AG04450 (cell line): ENCODE measurements around the gene TTC23L. TPM values are rescaled to one million over a fixed set of nuclear protein-coding genes. Genes with fewer than 3 reads are reported as not detected.
"Not testable (repeated sequence)": the region's sequence is repeated elsewhere in the genome, so short reads cannot be mapped to it uniquely, and the experiment has no call there.

Experiments used
- CTCF ChIA-PET: fragments of 300-600, 350-600 bp; formaldehyde crosslinking; extraction: SDS; loops from one replicate; lab custom pipeline; 2022; ENCODE audit warnings: antibody characterized with exemption, inconsistent platforms; lab: Charles Lee
- POLR2A ChIA-PET: fragments of 350-600 bp; formaldehyde crosslinking; extraction: SDS; loops from one replicate; lab custom pipeline; 2021; ENCODE audit warnings: antibody characterized with exemption, inconsistent platforms; lab: Yijun Ruan, JAX
- DNase-seq: peaks from one replicate; pipeline ENCODE4 v3.0.0-alpha.2; 2011; ENCODE audit warnings: low read depth, low spot score
- H3K27ac ChIP-seq: one replicate; pipeline ENCODE4 v1.5.1; 2012; ENCODE audit warnings: low read depth, low read length, control low read depth
- H3K27me3 ChIP-seq: one replicate; pipeline ENCODE4 v1.6.0; 2012; ENCODE audit warnings: low read length; ENCODE audit not compliant: control insufficient read depth, insufficient read depth
- H3K4me3 ChIP-seq: 2 replicates; pipeline ENCODE4 v1.5.1; 2011; ENCODE audit warnings: mild to moderate bottlenecking, low read depth, low read length, control low read depth
- H3K9me3 ChIP-seq: 2 replicates; pipeline ENCODE4 v1.5.1; 2012; ENCODE audit warnings: low read length; ENCODE audit not compliant: control insufficient read depth, insufficient read depth
- CTCF ChIP-seq: IDR thresholded peaks from 2 replicates; pipeline ENCODE4 v1.5.1; 2011; ENCODE audit warnings: low read depth, low read length, control low read depth, inconsistent platforms
- polyA plus RNA-seq: library from polyadenylated mRNA; depleted of rRNA; stranded (reverse); fragments of >200 nt; gene quantifications from 2 replicates; pipeline ENCODE4 v1.2.3, GENCODE V29; 2011

Gene TTC23L
- polyA plus RNA-seq, 1 experiment = 0.16 TPM

- ChIA-PET CTCF (interaction anchor here (1.2 kb wide), 1 partner anchor 337 kb away, joined by 3 read pairs; no protein-coding TSS in a partner anchor), POLR2A (no interaction called here)
These were observed 15.8 kb upstream of the TTC23L start for GRCh38 chr5:34822956-34823715.

GRCh38 chr5:34826347-34826746, 12.6 kb upstream of the TTC23L start:
- ChIA-PET POLR2A (no interaction called here), CTCF (no interaction called here)
- DNase-seq = no peak
- Histone ChIP-seq H3K9me3 (no peaks in the 10 kb centered on the region), H3K27ac (no peak overlapping the region), H3K27me3 (no peaks in the 10 kb centered on the region), H3K4me3 (no peak overlapping the region)
- no peak for TF ChIP-seq CTCF

More at GRCh38 chr5:34822956-34823715, 15.8 kb upstream of the TTC23L start:
- Histone ChIP-seq H3K9me3 (no peaks in the 10 kb centered on the region), H3K4me3 (no peak overlapping the region), H3K27me3 (no peaks in the 10 kb centered on the region), H3K27ac (no peak overlapping the region)
- TF ChIP-seq CTCF = no peak
- no peak for DNase-seq

- Histone ChIP-seq H3K27ac (no peak overlapping the region), H3K4me3 (no peak overlapping the region), H3K9me3 (no peaks in the 10 kb centered on the region), H3K27me3 (no peaks in the 10 kb centered on the region)
- POLR2A ChIA-PET = no interaction called here
- DNase-seq = no peak
- no peak for TF ChIP-seq CTCF
- CTCF ChIA-PET = interaction anchor here (0.9 to 1.3 kb wide), 2 partner anchors 11 to 71 kb away, joined by 3 read pairs; partner anchors contain the start of gene TTC23L
These were observed 11.1 kb upstream of the TTC23L start for GRCh38 chr5:34827588-34828506.

GRCh38 chr5:34830827-34831226, 8.1 kb upstream of the TTC23L start:
- CTCF ChIA-PET, H3K9me3 ChIP-seq, H3K27me3 ChIP-seq, H3K27ac ChIP-seq, H3K4me3 ChIP-seq, DNase-seq: not testable (repeated sequence)
- POLR2A ChIA-PET = interaction anchor here (0.6 kb wide), 1 partner anchor 14 kb away, joined by 7 read pairs; no protein-coding TSS in a partner anchor

- CTCF ChIA-PET = interaction anchor here (1.0 kb wide), 1 partner anchor 356 kb away, joined by 3 read pairs; no protein-coding TSS in a partner anchor
- Histone ChIP-seq H3K9me3 (no peaks in the 10 kb centered on the region), H3K4me3 (no peak overlapping the region), H3K27me3 (no peaks in the 10 kb centered on the region), H3K27ac (no peak overlapping the region)
- DNase-seq = no peak
- no peak for TF ChIP-seq CTCF
- POLR2A ChIA-PET = interaction anchor here (0.6 kb wide), 1 partner anchor 14 kb away, joined by 7 read pairs; no protein-coding TSS in a partner anchor
These were observed 7.7 kb upstream of the TTC23L start for GRCh38 chr5:34831303-34831702.
